Endothelial cell of hepatic sinusoid (primary cell): ENCODE measurements around the gene TSPYL1.

Experiments
- in situ Hi-C: cut with HindIII; loops from 2 replicates; pipeline ENCODE4 v1.10.0; 2017; ENCODE audit warnings: low sequenced_read_pairs

Gene TSPYL1

GRCh38 chr6:116265041-116265829, 14.5 kb downstream of the TSPYL1 start:
- in situ Hi-C loops: loop anchor here (25.0 kb wide), 1 partner anchor 297 kb away; the partner anchor contains the start of genes CALHM4 and RWDD1

GRCh38 chr6:116263353-116263752, 16.4 kb downstream of the TSPYL1 start:
- in situ Hi-C loops: loop anchor here (25.0 kb wide), 1 partner anchor 299 kb away; the partner anchor contains the start of genes CALHM4 and RWDD1

DNA sequence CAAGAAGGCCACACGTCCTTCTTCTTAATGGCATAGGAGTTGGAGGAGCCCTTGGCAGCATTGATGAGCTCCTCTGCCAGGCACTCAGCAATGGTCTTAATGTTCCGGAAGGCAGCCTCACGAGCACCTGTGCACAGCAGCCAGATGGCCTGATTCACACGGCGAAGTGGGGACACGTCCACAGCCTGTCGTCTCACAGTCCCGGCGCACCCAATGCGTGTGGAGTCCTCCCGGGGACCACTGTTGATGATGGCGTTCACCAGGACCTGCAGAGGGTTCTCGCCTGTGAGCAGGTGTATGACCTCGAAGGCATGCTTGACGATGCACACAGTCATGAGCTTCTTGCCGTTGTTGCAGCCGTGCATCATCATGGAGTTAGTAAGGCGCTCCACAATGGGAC, 21.2 kb downstream of the TSPYL1 start:
- in situ Hi-C loops: loop anchor here (25.0 kb wide), 1 partner anchor 304 kb away; the partner anchor contains the start of genes CALHM4 and RWDD1

DNA sequence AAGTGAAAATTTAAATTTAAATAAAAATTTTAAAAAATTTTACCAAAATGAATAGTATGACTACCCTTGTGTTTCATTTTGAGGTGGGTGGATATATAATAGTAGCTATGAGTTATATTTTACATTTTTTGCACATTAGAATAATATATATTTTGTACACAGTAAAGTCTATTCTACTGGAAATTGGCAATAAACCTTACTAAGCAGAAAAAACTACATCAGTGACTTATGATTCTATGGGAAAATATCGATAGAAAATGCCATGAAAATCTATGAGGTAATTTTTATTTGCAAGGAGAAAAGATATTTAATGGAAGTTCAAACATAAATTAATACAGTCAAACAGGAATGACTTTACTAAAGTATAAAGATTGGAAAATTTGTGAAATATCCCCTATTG, 23.0 kb downstream of the TSPYL1 start:
- in situ Hi-C loops: loop anchor here (25.0 kb wide), 1 partner anchor 306 kb away; the partner anchor contains the start of genes CALHM4 and RWDD1

DNA sequence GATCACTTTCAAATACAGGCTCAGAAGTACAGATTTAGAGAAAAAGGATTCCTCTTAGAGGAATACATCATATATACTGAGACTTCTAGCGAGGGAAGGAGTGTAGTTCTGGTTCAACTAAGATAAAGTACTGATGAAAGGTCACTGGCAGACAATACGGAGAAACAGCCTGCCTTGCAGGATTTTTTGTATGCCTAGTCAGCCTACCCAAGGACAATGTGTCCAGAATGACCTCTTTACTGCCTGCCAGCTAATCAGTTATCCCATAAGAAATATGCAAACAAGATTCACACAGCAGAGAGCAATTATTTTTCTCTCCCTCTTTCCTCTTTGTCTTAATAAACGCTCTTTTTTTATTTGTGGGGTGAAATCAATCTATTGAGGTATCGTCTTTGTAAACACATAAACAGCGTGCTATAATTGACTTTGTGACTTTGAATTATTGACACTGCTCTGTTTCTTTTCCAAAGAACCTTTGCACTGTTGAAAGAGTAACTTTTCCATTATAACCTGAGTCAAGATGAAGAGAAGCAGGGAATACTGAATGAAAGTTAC, 24.4 kb downstream of the TSPYL1 start:
- in situ Hi-C loops: loop anchor here (25.0 kb wide), 1 partner anchor 307 kb away; the partner anchor contains the start of genes CALHM4 and RWDD1

GRCh38 chr6:116254297-116255056, 25.3 kb downstream of the TSPYL1 start:
- in situ Hi-C loops: loop anchor here (25.0 kb wide), 1 partner anchor 308 kb away; the partner anchor contains the start of genes CALHM4 and RWDD1

GRCh38 chr6:116253505-116254296, 26.0 kb downstream of the TSPYL1 start, which contains the start of gene TSPYL4:
TSPYL4 (minus strand) TSS chr6:116254075; CDS start chr6:116254008, 67 bp downstream.
- in situ Hi-C loops: loop anchor here (25.0 kb wide), 1 partner anchor 309 kb away; the partner anchor contains the start of genes CALHM4 and RWDD1

DNA sequence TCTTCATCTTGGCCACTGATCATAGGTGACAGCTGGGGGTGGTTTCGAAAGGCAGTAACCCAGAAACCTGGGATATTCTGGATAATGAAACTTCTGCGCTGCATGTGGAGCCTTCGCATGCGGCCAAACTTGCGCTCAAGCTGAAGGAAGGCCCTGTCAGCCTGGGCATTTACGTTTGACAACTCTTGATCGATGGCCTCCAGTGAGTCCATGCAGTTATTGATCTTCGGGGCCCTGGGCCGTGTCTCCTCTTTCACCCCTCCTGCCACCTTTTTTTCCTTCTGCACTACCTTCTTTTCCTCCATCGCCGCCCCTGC, 26.6 kb downstream of the TSPYL1 start:
- in situ Hi-C loops: loop anchor here (25.0 kb wide), 1 partner anchor 309 kb away; the partner anchor contains the start of genes CALHM4 and RWDD1

- in situ Hi-C loops: loop anchor here (25.0 kb wide), 1 partner anchor 311 kb away; the partner anchor contains the start of genes CALHM4 and RWDD1
These were observed 28.0 kb downstream of the TSPYL1 start for GRCh38 chr6:116251568-116252384.

GRCh38 chr6:116248577-116248976, 31.2 kb downstream of the TSPYL1 start:
- in situ Hi-C loops: no loop called here

DNA sequence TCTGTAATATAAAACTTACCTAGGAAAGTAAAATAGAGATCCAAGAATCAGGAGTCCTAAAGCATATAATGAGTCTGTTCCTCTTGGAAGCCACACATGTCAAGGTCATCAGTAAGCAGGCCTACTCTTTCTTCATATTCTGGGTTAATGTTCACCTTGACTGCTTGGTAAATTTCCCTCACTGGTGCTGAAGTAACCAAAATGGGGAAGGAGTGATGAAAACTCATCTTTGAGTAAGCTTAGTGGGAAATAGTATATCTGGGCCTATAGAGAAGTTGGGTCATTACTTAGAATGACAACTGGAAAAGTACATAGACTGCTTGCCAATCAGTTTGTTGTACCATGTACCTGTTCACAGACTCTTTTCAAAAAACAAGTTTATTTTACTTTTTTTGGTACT, 32.4 kb downstream of the TSPYL1 start:
- in situ Hi-C loops: no loop called here

DNA sequence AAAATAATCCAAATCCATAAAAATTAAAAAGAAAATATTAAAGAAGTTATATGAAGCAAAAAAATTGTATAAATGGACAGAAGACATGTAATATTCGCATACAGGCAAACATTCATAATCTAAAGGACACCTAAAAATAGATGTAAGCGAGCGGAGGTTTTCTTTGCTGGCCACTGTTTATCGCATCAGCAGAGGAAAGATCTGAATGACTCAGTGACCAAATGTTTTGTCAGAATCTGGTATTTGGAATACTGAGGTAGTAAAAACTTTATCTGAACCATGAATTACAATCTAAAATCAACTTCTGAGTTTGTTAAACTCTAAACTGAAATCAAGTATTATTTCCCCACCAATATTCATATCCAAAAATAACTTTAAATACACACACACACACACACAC, 33.6 kb downstream of the TSPYL1 start:
- in situ Hi-C loops: no loop called here

- in situ Hi-C loops: no loop called here
These were observed 35.4 kb downstream of the TSPYL1 start for GRCh38 chr6:116244284-116244683.

DNA sequence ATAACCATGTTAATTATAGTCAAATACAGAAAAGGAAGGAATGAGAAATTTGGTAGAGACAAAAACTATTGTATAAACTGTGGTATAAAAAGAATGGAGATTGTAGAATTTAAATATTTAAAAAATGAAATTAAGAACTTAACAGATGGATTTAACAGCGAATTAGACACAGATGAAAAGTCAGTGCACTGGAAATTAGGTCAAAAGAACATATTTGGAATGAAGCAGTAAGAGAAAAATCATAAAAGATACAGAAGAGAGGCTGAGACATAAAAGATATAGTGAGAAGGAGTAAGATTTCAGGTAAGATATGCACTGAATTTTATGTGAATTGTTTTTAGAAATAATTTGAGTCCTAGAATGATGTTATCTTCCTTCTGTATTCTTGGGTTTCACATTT, 39.9 kb downstream of the TSPYL1 start:
- in situ Hi-C loops: no loop called here

- in situ Hi-C loops: no loop called here
These were observed 40.5 kb downstream of the TSPYL1 start for GRCh38 chr6:116239256-116239655.

DNA sequence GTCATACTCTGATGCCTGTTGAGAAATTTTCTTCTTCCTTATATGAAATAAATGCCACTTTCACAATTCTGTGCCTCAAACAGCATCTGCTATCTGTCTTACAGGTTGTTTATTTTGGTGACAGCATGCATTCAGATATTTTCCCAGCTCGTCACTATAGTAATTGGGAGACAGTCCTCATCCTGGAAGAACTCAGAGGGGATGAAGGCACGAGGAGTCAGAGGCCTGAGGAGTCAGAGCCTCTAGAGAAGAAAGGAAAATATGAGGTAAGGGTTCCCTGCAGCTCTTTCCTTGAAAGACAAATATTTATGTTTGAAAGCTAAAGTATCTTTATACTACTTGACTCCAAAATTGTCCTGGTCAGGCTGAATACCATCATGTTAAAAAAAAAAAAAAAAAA, 41.6 kb downstream of the TSPYL1 start:
- in situ Hi-C loops: no loop called here

GRCh38 chr6:116234689-116235088, 45.0 kb downstream of the TSPYL1 start:
- in situ Hi-C loops: no loop called here

- in situ Hi-C loops: no loop called here
These were observed 50.3 kb downstream of the TSPYL1 start for GRCh38 chr6:116229287-116229913.
